ENCODE results near the gene TCF12. TPM values are rescaled to one million over a fixed set of nuclear protein-coding genes. Genes with fewer than 3 reads are reported as not detected.
"Not testable (repeated sequence)": the region's sequence is repeated elsewhere in the genome, so short reads cannot be mapped to it uniquely, and the experiment has no call there.

Gene TCF12
- polyA plus RNA-seq, 4 donors, result 15.4 to 62.0 (median 18.5) TPM

GRCh38 chr15:56943403-56943802, 25.0 kb downstream of the TCF12 start:
- no peak overlapping the region for H3K27ac ChIP-seq (ENCODE audit: low read depth in 1 of 3, low read length in 2 of 3)
- DNase-seq (no peak), FAIRE-seq (no peak)
- H3K9me3 ChIP-seq (ENCODE audit: control insufficient read depth in 2 of 2, insufficient read depth in 1 of 2, low read depth in 1 of 2, low read length in 1 of 2), result peaks cover 0 to 2% of the 10 kb centered on the region in 2 donors
- 89 to 93% (median 93%) methylated on average over 1 of the region's 1 CpG for WGBS, 3 donors
- no peaks in the 10 kb centered on the region for H3K4me1 ChIP-seq (ENCODE audit: control insufficient read depth in 3 of 3, insufficient read depth in 2 of 3, low read depth in 1 of 3, low read length in 2 of 3)
- no peaks in the 10 kb centered on the region for H3K27me3 ChIP-seq (ENCODE audit: control insufficient read depth in 3 of 3, insufficient read depth in 3 of 3, low read length in 3 of 3)
- H3K4me3 ChIP-seq (ENCODE audit: low read depth in 1 of 3, low read length in 3 of 3), result no peak overlapping the region
- H3K36me3 ChIP-seq (ENCODE audit: control insufficient read depth in 3 of 3, insufficient read depth in 2 of 3, low read depth in 1 of 3, low read length in 3 of 3), result peaks cover 0 to 5% (median under 1%) of the 10 kb centered on the region in 3 donors

- 19 to 68% (median 23%) methylated on average over 1 of the region's 1 CpG for WGBS, 3 donors
- no peak overlapping the region for H3K27ac ChIP-seq (ENCODE audit: low read depth in 1 of 3, low read length in 2 of 3)
- H3K4me3 ChIP-seq (ENCODE audit: low read depth in 1 of 3, low read length in 3 of 3), result no peak overlapping the region
- H3K36me3 ChIP-seq (ENCODE audit: control insufficient read depth in 3 of 3, insufficient read depth in 2 of 3, low read depth in 1 of 3, low read length in 3 of 3), result peaks cover 0 to 5% (median 1%) of the 10 kb centered on the region in 3 donors
- no peaks in the 10 kb centered on the region for H3K27me3 ChIP-seq (ENCODE audit: control insufficient read depth in 3 of 3, insufficient read depth in 3 of 3, low read length in 3 of 3)
- DNase-seq (no peak), FAIRE-seq (no peak)
- no peaks in the 10 kb centered on the region for H3K4me1 ChIP-seq (ENCODE audit: control insufficient read depth in 3 of 3, insufficient read depth in 2 of 3, low read depth in 1 of 3, low read length in 2 of 3)
- peaks cover 0 to 2% of the 10 kb centered on the region in 2 donors for H3K9me3 ChIP-seq (ENCODE audit: control insufficient read depth in 2 of 2, insufficient read depth in 1 of 2, low read depth in 1 of 2, low read length in 1 of 2)
Measured at GRCh38 chr15:56944485-56944884, 26.0 kb downstream of the TCF12 start.

GRCh38 chr15:56946150-56946549, 27.7 kb downstream of the TCF12 start:
- Histone ChIP-seq H3K9me3 (ENCODE audit: control insufficient read depth in 2 of 2, insufficient read depth in 1 of 2, low read depth in 1 of 2, low read length in 1 of 2) (peaks cover 0 to 2% of the 10 kb centered on the region in 2 donors), H3K4me3 (ENCODE audit: low read depth in 1 of 3, low read length in 3 of 3) (no peak overlapping the region), H3K27me3 (ENCODE audit: control insufficient read depth in 3 of 3, insufficient read depth in 3 of 3, low read length in 3 of 3) (no peaks in the 10 kb centered on the region), H3K36me3 (ENCODE audit: control insufficient read depth in 3 of 3, insufficient read depth in 2 of 3, low read depth in 1 of 3, low read length in 3 of 3) (peaks cover 0 to 6% (median 1%) of the 10 kb centered on the region in 3 donors), H3K27ac (ENCODE audit: low read depth in 1 of 3, low read length in 2 of 3) (no peak overlapping the region), H3K4me1 (ENCODE audit: control insufficient read depth in 3 of 3, insufficient read depth in 2 of 3, low read depth in 1 of 3, low read length in 2 of 3) (no peaks in the 10 kb centered on the region)
- 97 to 98% (median 97%) methylated on average over 3 of the region's 3 CpGs for WGBS, 3 donors
- DNase-seq, result no peak
- no peak for FAIRE-seq

GRCh38 chr15:56948000-56948763, 29.7 kb downstream of the TCF12 start:
- peaks cover 0 to 9% (median 1%) of the 10 kb centered on the region in 3 donors for H3K36me3 ChIP-seq (ENCODE audit: control insufficient read depth in 3 of 3, insufficient read depth in 2 of 3, low read depth in 1 of 3, low read length in 3 of 3)
- H3K4me1 ChIP-seq (ENCODE audit: control insufficient read depth in 3 of 3, insufficient read depth in 2 of 3, low read depth in 1 of 3, low read length in 2 of 3), result no peaks in the 10 kb centered on the region
- WGBS, 3 donors, result 95 to 96% (median 95%) methylated on average over 6 of the region's 6 CpGs
- no peak for DNase-seq
- H3K9me3 ChIP-seq (ENCODE audit: control insufficient read depth in 2 of 2, insufficient read depth in 1 of 2, low read depth in 1 of 2, low read length in 1 of 2), result peaks cover 0 to 2% of the 10 kb centered on the region in 2 donors
- H3K4me3 ChIP-seq (ENCODE audit: low read depth in 1 of 3, low read length in 3 of 3), result no peak overlapping the region
- no peak for FAIRE-seq
- H3K27me3 ChIP-seq (ENCODE audit: control insufficient read depth in 3 of 3, insufficient read depth in 3 of 3, low read length in 3 of 3), result no peaks in the 10 kb centered on the region
- H3K27ac ChIP-seq (ENCODE audit: low read depth in 1 of 3, low read length in 2 of 3), result no peak overlapping the region

GRCh38 chr15:56948764-56949101, 30.3 kb downstream of the TCF12 start:
- peaks cover 0 to 2% of the 10 kb centered on the region in 2 donors for H3K9me3 ChIP-seq (ENCODE audit: control insufficient read depth in 2 of 2, insufficient read depth in 1 of 2, low read depth in 1 of 2, low read length in 1 of 2)
- H3K4me1 ChIP-seq (ENCODE audit: control insufficient read depth in 3 of 3, insufficient read depth in 2 of 3, low read depth in 1 of 3, low read length in 2 of 3), result no peaks in the 10 kb centered on the region
- 91 to 100% (median 95%) methylated on average over 1 of the region's 1 CpG for WGBS, 3 donors
- DNase-seq (no peak), FAIRE-seq (no peak)
- no peak overlapping the region for H3K27ac ChIP-seq (ENCODE audit: low read depth in 1 of 3, low read length in 2 of 3)
- no peaks in the 10 kb centered on the region for H3K27me3 ChIP-seq (ENCODE audit: control insufficient read depth in 3 of 3, insufficient read depth in 3 of 3, low read length in 3 of 3)
- H3K4me3 ChIP-seq (ENCODE audit: low read depth in 1 of 3, low read length in 3 of 3), result no peak overlapping the region
- H3K36me3 ChIP-seq (ENCODE audit: control insufficient read depth in 3 of 3, insufficient read depth in 2 of 3, low read depth in 1 of 3, low read length in 3 of 3), result peaks cover 0 to 9% (median 1%) of the 10 kb centered on the region in 3 donors

GRCh38 chr15:56950979-56951378, 32.5 kb downstream of the TCF12 start:
- H3K27me3 ChIP-seq (ENCODE audit: control insufficient read depth in 3 of 3, insufficient read depth in 3 of 3, low read length in 3 of 3), result no peaks in the 10 kb centered on the region
- no peak for DNase-seq
- no peak for FAIRE-seq
- H3K4me1 ChIP-seq (ENCODE audit: control insufficient read depth in 3 of 3, insufficient read depth in 2 of 3, low read depth in 1 of 3, low read length in 2 of 3), result no peaks in the 10 kb centered on the region
- no peak overlapping the region for H3K27ac ChIP-seq (ENCODE audit: low read depth in 1 of 3, low read length in 2 of 3)
- H3K4me3 ChIP-seq (ENCODE audit: low read depth in 1 of 3, low read length in 3 of 3), result no peak overlapping the region
- H3K36me3 ChIP-seq (ENCODE audit: control insufficient read depth in 3 of 3, insufficient read depth in 2 of 3, low read depth in 1 of 3, low read length in 3 of 3), result peaks cover 0 to 9% (median 1%) of the 10 kb centered on the region in 3 donors
- 91 to 96% (median 95%) methylated on average over 6 of the region's 6 CpGs for WGBS, 3 donors
- H3K9me3 ChIP-seq (ENCODE audit: control insufficient read depth in 2 of 2, insufficient read depth in 1 of 2, low read depth in 1 of 2, low read length in 1 of 2), result peaks cover 0 to 3% of the 10 kb centered on the region in 2 donors

GRCh38 chr15:56953790-56954189, 35.3 kb downstream of the TCF12 start:
- Histone ChIP-seq H3K4me3 (ENCODE audit: low read depth in 1 of 3, low read length in 3 of 3) (no peak overlapping the region), H3K27ac (ENCODE audit: low read depth in 1 of 3, low read length in 2 of 3) (no peak overlapping the region), H3K36me3 (ENCODE audit: control insufficient read depth in 3 of 3, insufficient read depth in 2 of 3, low read depth in 1 of 3, low read length in 3 of 3) (peaks cover 0 to 9% (median 0%) of the 10 kb centered on the region in 3 donors), H3K4me1 (ENCODE audit: control insufficient read depth in 3 of 3, insufficient read depth in 2 of 3, low read depth in 1 of 3, low read length in 2 of 3) (no peaks in the 10 kb centered on the region), H3K9me3 (ENCODE audit: control insufficient read depth in 2 of 2, insufficient read depth in 1 of 2, low read depth in 1 of 2, low read length in 1 of 2) (peaks cover 0 to 6% of the 10 kb centered on the region in 2 donors), H3K27me3 (ENCODE audit: control insufficient read depth in 3 of 3, insufficient read depth in 3 of 3, low read length in 3 of 3) (no peaks in the 10 kb centered on the region)
- FAIRE-seq (no peak), DNase-seq (no peak)
- 97 to 100% (median 99%) methylated on average over 1 of the region's 1 CpG for WGBS, 3 donors

GRCh38 chr15:56955011-56955410, 36.6 kb downstream of the TCF12 start:
- H3K27ac ChIP-seq (ENCODE audit: low read depth in 1 of 3, low read length in 2 of 3); DNase-seq: not testable (repeated sequence)
- 97 to 98% (median 98%) methylated on average over 5 of the region's 5 CpGs for WGBS, 3 donors

GRCh38 chr15:56956538-56956937, 38.1 kb downstream of the TCF12 start:
- peak; percentile 77 for FAIRE-seq
- Histone ChIP-seq H3K27ac (ENCODE audit: low read depth in 1 of 3, low read length in 2 of 3) (no peak overlapping the region), H3K36me3 (ENCODE audit: control insufficient read depth in 3 of 3, insufficient read depth in 2 of 3, low read depth in 1 of 3, low read length in 3 of 3) (peaks cover 0 to 2% (median 0%) of the 10 kb centered on the region in 3 donors), H3K27me3 (ENCODE audit: control insufficient read depth in 3 of 3, insufficient read depth in 3 of 3, low read length in 3 of 3) (no peaks in the 10 kb centered on the region), H3K4me3 (ENCODE audit: low read depth in 1 of 3, low read length in 3 of 3) (no peak overlapping the region), H3K9me3 (ENCODE audit: control insufficient read depth in 2 of 2, insufficient read depth in 1 of 2, low read depth in 1 of 2, low read length in 1 of 2) (peaks cover 0 to 6% of the 10 kb centered on the region in 2 donors), H3K4me1 (ENCODE audit: control insufficient read depth in 3 of 3, insufficient read depth in 2 of 3, low read depth in 1 of 3, low read length in 2 of 3) (no peaks in the 10 kb centered on the region)
- no peak for DNase-seq

More at GRCh38 chr15:56955011-56955410, 36.6 kb downstream of the TCF12 start:
- H3K36me3 ChIP-seq (ENCODE audit: control insufficient read depth in 3 of 3, insufficient read depth in 2 of 3, low read depth in 1 of 3, low read length in 3 of 3); FAIRE-seq; H3K4me1 ChIP-seq (ENCODE audit: control insufficient read depth in 3 of 3, insufficient read depth in 2 of 3, low read depth in 1 of 3, low read length in 2 of 3); H3K9me3 ChIP-seq (ENCODE audit: control insufficient read depth in 2 of 2, insufficient read depth in 1 of 2, low read depth in 1 of 2, low read length in 1 of 2); H3K4me3 ChIP-seq (ENCODE audit: low read depth in 1 of 3, low read length in 3 of 3); H3K27me3 ChIP-seq (ENCODE audit: control insufficient read depth in 3 of 3, insufficient read depth in 3 of 3, low read length in 3 of 3): not testable (repeated sequence)

All from small intestine (tissue), 7 donors.